Stimulated activated memory B cell treated with anti-CD40 and anti-IgM and Interleukin-4, amounts not matched to agents 10 μg/mL and 1 μg/mL and 100 μg/mL, for 72 hours (primary cell): ENCODE measurements around the gene GFRA1.

Source experiments
- ATAC-seq: fragments of 150-1000 bp; cut with Tn5 transposase; 2 replicates; pipeline ENCODE4 v1.10.0; 2021
- H3K27ac Mint-ChIP-seq: one replicate; pipeline ENCODE4 v1.8.0; 2022; ENCODE audit warnings: mild to moderate bottlenecking, mixed read lengths
- H3K27me3 Mint-ChIP-seq: one replicate; pipeline ENCODE4 v1.8.0; 2022; ENCODE audit warnings: mixed read lengths
- H3K36me3 Mint-ChIP-seq: one replicate; pipeline ENCODE4 v1.8.0; 2022; ENCODE audit warnings: mixed read lengths
- H3K4me1 Mint-ChIP-seq: one replicate; pipeline ENCODE4 v1.8.0; 2022; ENCODE audit warnings: mixed read lengths
- H3K4me3 Mint-ChIP-seq: one replicate; pipeline ENCODE4 v1.8.0; 2022; ENCODE audit warnings: mild to moderate bottlenecking, moderate library complexity, mixed read lengths
- H3K9me3 Mint-ChIP-seq: one replicate; pipeline ENCODE4 v1.8.0; 2022; ENCODE audit warnings: mixed read lengths

GFRA1 gene

GRCh38 chr10:116281775-116282174 is 8.8 kb upstream of the GFRA1 start:
- no peaks in the 10 kb centered on the region for H3K9me3 Mint-ChIP-seq
- no peak overlapping the region for H3K4me3 Mint-ChIP-seq
- peaks cover 1% of the 10 kb centered on the region for H3K27me3 Mint-ChIP-seq
- no peaks in the 10 kb centered on the region for H3K36me3 Mint-ChIP-seq
- no peak overlapping the region for H3K27ac Mint-ChIP-seq
- ATAC-seq = no peak
- no peaks in the 10 kb centered on the region for H3K4me1 Mint-ChIP-seq

GRCh38 chr10:116278846-116279245 is 5.8 kb upstream of the GFRA1 start:
- Mint-ChIP-seq H3K4me1 (peaks cover 7% of the 10 kb centered on the region), H3K27ac (no peak overlapping the region), H3K36me3 (no peaks in the 10 kb centered on the region), H3K9me3 (peaks cover 3% of the 10 kb centered on the region), H3K4me3 (no peak overlapping the region), H3K27me3 (peaks cover 22% of the 10 kb centered on the region)
- no peak for ATAC-seq

GRCh38 chr10:116276981-116277380 is 4.0 kb upstream of the GFRA1 start:
- Mint-ChIP-seq H3K4me3 (no peak overlapping the region), H3K27me3 (peaks cover 34% of the 10 kb centered on the region), H3K4me1 (peaks cover 13% of the 10 kb centered on the region)

GRCh38 chr10:116274064-116274904 is 1.3 kb upstream of the GFRA1 start:
- Mint-ChIP-seq H3K27me3 (peaks cover 49% of the 10 kb centered on the region), H3K27ac (no peak overlapping the region), H3K4me1 (peaks cover 19% of the 10 kb centered on the region), H3K36me3 (no peaks in the 10 kb centered on the region), H3K4me3 (peak overlapping the region; percentile 19), H3K9me3 (peaks cover 6% of the 10 kb centered on the region)
- ATAC-seq = peak; percentile 40

More at GRCh38 chr10:116276981-116277380, 4.0 kb upstream of the GFRA1 start:
- Mint-ChIP-seq H3K9me3 (peaks cover 6% of the 10 kb centered on the region), H3K27ac (no peak overlapping the region), H3K36me3 (no peaks in the 10 kb centered on the region)
- ATAC-seq = no peak

- no peak overlapping the region for H3K27ac Mint-ChIP-seq
- no peak for ATAC-seq
- peaks cover 61% of the 10 kb centered on the region for H3K27me3 Mint-ChIP-seq
- H3K4me3 Mint-ChIP-seq = peak overlapping the region; percentile 53
- H3K4me1 Mint-ChIP-seq = peaks cover 19% of the 10 kb centered on the region
- no peaks in the 10 kb centered on the region for H3K36me3 Mint-ChIP-seq
- peaks cover 6% of the 10 kb centered on the region for H3K9me3 Mint-ChIP-seq
Measured at GRCh38 chr10:116271593-116272439, 1.2 kb downstream of the GFRA1 start.

- H3K9me3 Mint-ChIP-seq = peaks cover 3% of the 10 kb centered on the region
- peaks cover 53% of the 10 kb centered on the region for H3K27me3 Mint-ChIP-seq
- H3K36me3 Mint-ChIP-seq = no peaks in the 10 kb centered on the region
- no peak overlapping the region for H3K4me3 Mint-ChIP-seq
- H3K4me1 Mint-ChIP-seq = peaks cover 19% of the 10 kb centered on the region
- no peak overlapping the region for H3K27ac Mint-ChIP-seq
- peak; percentile 21 for ATAC-seq
Measured at GRCh38 chr10:116270771-116271592, 2.0 kb downstream of the GFRA1 start.

GRCh38 chr10:116270126-116270770 is 2.8 kb downstream of the GFRA1 start:
- H3K4me3 Mint-ChIP-seq = no peak overlapping the region
- peaks cover 19% of the 10 kb centered on the region for H3K4me1 Mint-ChIP-seq
- ATAC-seq = no peak
- H3K27me3 Mint-ChIP-seq = peaks cover 49% of the 10 kb centered on the region
- H3K36me3 Mint-ChIP-seq = no peaks in the 10 kb centered on the region
- H3K27ac Mint-ChIP-seq = no peak overlapping the region
- H3K9me3 Mint-ChIP-seq = peaks cover 3% of the 10 kb centered on the region

GRCh38 chr10:116269619-116270018 is 3.4 kb downstream of the GFRA1 start:
- no peaks in the 10 kb centered on the region for H3K36me3 Mint-ChIP-seq
- H3K27ac Mint-ChIP-seq = no peak overlapping the region
- H3K9me3 Mint-ChIP-seq = peaks cover 3% of the 10 kb centered on the region
- no peak overlapping the region for H3K4me3 Mint-ChIP-seq
- H3K4me1 Mint-ChIP-seq = peaks cover 19% of the 10 kb centered on the region
- ATAC-seq = no peak
- peaks cover 47% of the 10 kb centered on the region for H3K27me3 Mint-ChIP-seq

GRCh38 chr10:116268976-116269375 is 4.0 kb downstream of the GFRA1 start:
- Mint-ChIP-seq H3K27me3 (peaks cover 41% of the 10 kb centered on the region), H3K4me3 (no peak overlapping the region), H3K36me3 (no peaks in the 10 kb centered on the region), H3K9me3 (peaks cover 3% of the 10 kb centered on the region), H3K27ac (no peak overlapping the region), H3K4me1 (peaks cover 14% of the 10 kb centered on the region)
- ATAC-seq = no peak

- no peak for ATAC-seq
- Mint-ChIP-seq H3K36me3 (no peaks in the 10 kb centered on the region), H3K4me1 (no peaks in the 10 kb centered on the region), H3K9me3 (no peaks in the 10 kb centered on the region), H3K4me3 (no peak overlapping the region), H3K27me3 (peaks cover 21% of the 10 kb centered on the region), H3K27ac (no peak overlapping the region)
Measured at GRCh38 chr10:116265686-116266085, 7.3 kb downstream of the GFRA1 start.

- no peak for ATAC-seq
- Mint-ChIP-seq H3K36me3 (no peaks in the 10 kb centered on the region), H3K9me3 (no peaks in the 10 kb centered on the region)
Measured at GRCh38 chr10:116263870-116264655, 8.9 kb downstream of the GFRA1 start.

GRCh38 chr10:116262678-116263077 is 10.3 kb downstream of the GFRA1 start:
- Mint-ChIP-seq H3K4me3 (no peak overlapping the region), H3K36me3 (no peaks in the 10 kb centered on the region), H3K4me1 (no peaks in the 10 kb centered on the region), H3K9me3 (no peaks in the 10 kb centered on the region), H3K27ac (no peak overlapping the region), H3K27me3 (no peaks in the 10 kb centered on the region)
- no peak for ATAC-seq

More at GRCh38 chr10:116263870-116264655, 8.9 kb downstream of the GFRA1 start:
- H3K4me1 Mint-ChIP-seq = no peaks in the 10 kb centered on the region
- H3K27me3 Mint-ChIP-seq = peaks cover 11% of the 10 kb centered on the region
- no peak overlapping the region for H3K4me3 Mint-ChIP-seq
- H3K27ac Mint-ChIP-seq = no peak overlapping the region

GRCh38 chr10:116260599-116260998 is 12.4 kb downstream of the GFRA1 start:
- Mint-ChIP-seq H3K27me3 (no peaks in the 10 kb centered on the region), H3K9me3 (no peaks in the 10 kb centered on the region), H3K4me1 (no peaks in the 10 kb centered on the region)

GRCh38 chr10:116259638-116260037 is 13.4 kb downstream of the GFRA1 start:
- Mint-ChIP-seq H3K27me3 (no peaks in the 10 kb centered on the region), H3K36me3 (no peaks in the 10 kb centered on the region), H3K4me1 (no peaks in the 10 kb centered on the region), H3K4me3 (no peak overlapping the region), H3K9me3 (no peaks in the 10 kb centered on the region), H3K27ac (no peak overlapping the region)
- ATAC-seq = no peak

More at GRCh38 chr10:116260599-116260998, 12.4 kb downstream of the GFRA1 start:
- Mint-ChIP-seq H3K27ac (no peak overlapping the region), H3K4me3 (no peak overlapping the region), H3K36me3 (no peaks in the 10 kb centered on the region)
- no peak for ATAC-seq
